ENCODE measurements around the gene ABCG8. TPM values are rescaled to one million over a fixed set of nuclear protein-coding genes. Genes with fewer than 3 reads are reported as not detected.

Gene ABCG8
- total and polyA plus RNA-seq, 9 of the 15 experiments (the other 6 are each of a cell fraction or from before 2014, with no cell fraction given) = not detected

GRCh38 chr2:43812947-43813346, 25.8 kb upstream of the ABCG8 start:
- Histone ChIP-seq H3K36me3 (ENCODE audit: control insufficient read depth, insufficient read depth, low read length) (no peaks in the 10 kb centered on the region), H3K79me2 (ENCODE audit: control insufficient read depth, insufficient read depth, low read length) (no peaks in the 10 kb centered on the region), H3K27ac (ENCODE audit: extremely low read depth, low read depth, low read length) (no peak overlapping the region), H4K20me1 (replicated peaks; ENCODE audit: control insufficient read depth, insufficient read depth, low read length) (no peaks in the 10 kb centered on the region), H3K9me1 (ENCODE audit: control insufficient read depth, insufficient read depth, low read length) (no peaks in the 10 kb centered on the region), H3K9me3 (replicated peaks; ENCODE audit: control insufficient read depth, insufficient read depth, low read depth, low read length) (no peaks in the 10 kb centered on the region), H3K4me3 (no peak overlapping the region), H3K4me2 (ENCODE audit: insufficient read depth, low read length) (no peak overlapping the region), H2AFZ (ENCODE audit: low read depth, low read length) (no peak overlapping the region), H3K27me3 (ENCODE audit: control insufficient read depth in 2 of 2, insufficient read depth in 2 of 2, low read length in 2 of 2) (no peaks in the 10 kb centered on the region), H3K4me1 (replicated peaks in 1 of 2; ENCODE audit: control insufficient read depth in 2 of 2, insufficient read depth in 2 of 2, low read length in 2 of 2) (no peaks in the 10 kb centered on the region; a peak in 1 of 5 replicates), H3K9ac (ENCODE audit: insufficient read depth in 1 of 2, low read depth in 2 of 2, low read length in 2 of 2) (no peak overlapping the region)
- intact Hi-C loops (cut with micrococcal nuclease) (no loop called here), in situ Hi-C loops (cut with MboI) (no loop called here)
- ATAC-seq = no peak
- ChIA-PET CTCF (ENCODE audit: low intra/inter-chr PET ratio) (no interaction called here), POLR2A (interaction anchor here (0.6 to 0.9 kb wide), 2 partner anchors 180 to 182 kb away, joined by 3 to 4 read pairs; no protein-coding TSS in a partner anchor)
- no TSS peak for BruUV-seq (replicated peaks)
- TF ChIP-seq ZNF239 (CRISPR knock-in tag; IDR thresholded peaks at IDR 0.05) (no peak), TAL1 (IDR thresholded peaks at IDR 0.05) (no peak), FOXK1 (CRISPR knock-in tag; IDR thresholded peaks at IDR 0.05; ENCODE audit: borderline replicate concordance) (no peak), IFI16 (CRISPR knock-in tag; IDR thresholded peaks at IDR 0.05) (no peak), MEIS2 (IDR thresholded peaks at IDR 0.05; ENCODE audit: partially characterized antibody) (no peak), ZNF766 (CRISPR knock-in tag; conservative IDR thresholded peaks at IDR 0.05) (no peak), ZNF79 (CRISPR knock-in tag; IDR thresholded peaks at IDR 0.05; ENCODE audit: low read depth) (no peak), ETS1 (conservative IDR thresholded peaks at IDR 0.05; ENCODE audit: control insufficient read depth, low read depth, low read length) (no peak), IRF9 (tag; IDR thresholded peaks at IDR 0.05) (no peak), ZHX1 (conservative IDR thresholded peaks at IDR 0.05; ENCODE audit: low read length) (no peak)
- no peak for DNase-seq (ENCODE audit: extremely low read depth in 1 of 4, low spot score in 3 of 4)
- WGBS (ENCODE audit: insufficient coverage, low coverage, missing lambda C conversion rate) = 38% methylated on average over 2 of the region's 2 CpGs
- no peak for FAIRE-seq

Data from K562 (cell line).